ENCODE measurements around the gene SYCP1.
"Not testable (repeated sequence)": the region's sequence is repeated elsewhere in the genome, so short reads cannot be mapped to it uniquely, and the experiment has no call there.

Gene SYCP1, protein sequence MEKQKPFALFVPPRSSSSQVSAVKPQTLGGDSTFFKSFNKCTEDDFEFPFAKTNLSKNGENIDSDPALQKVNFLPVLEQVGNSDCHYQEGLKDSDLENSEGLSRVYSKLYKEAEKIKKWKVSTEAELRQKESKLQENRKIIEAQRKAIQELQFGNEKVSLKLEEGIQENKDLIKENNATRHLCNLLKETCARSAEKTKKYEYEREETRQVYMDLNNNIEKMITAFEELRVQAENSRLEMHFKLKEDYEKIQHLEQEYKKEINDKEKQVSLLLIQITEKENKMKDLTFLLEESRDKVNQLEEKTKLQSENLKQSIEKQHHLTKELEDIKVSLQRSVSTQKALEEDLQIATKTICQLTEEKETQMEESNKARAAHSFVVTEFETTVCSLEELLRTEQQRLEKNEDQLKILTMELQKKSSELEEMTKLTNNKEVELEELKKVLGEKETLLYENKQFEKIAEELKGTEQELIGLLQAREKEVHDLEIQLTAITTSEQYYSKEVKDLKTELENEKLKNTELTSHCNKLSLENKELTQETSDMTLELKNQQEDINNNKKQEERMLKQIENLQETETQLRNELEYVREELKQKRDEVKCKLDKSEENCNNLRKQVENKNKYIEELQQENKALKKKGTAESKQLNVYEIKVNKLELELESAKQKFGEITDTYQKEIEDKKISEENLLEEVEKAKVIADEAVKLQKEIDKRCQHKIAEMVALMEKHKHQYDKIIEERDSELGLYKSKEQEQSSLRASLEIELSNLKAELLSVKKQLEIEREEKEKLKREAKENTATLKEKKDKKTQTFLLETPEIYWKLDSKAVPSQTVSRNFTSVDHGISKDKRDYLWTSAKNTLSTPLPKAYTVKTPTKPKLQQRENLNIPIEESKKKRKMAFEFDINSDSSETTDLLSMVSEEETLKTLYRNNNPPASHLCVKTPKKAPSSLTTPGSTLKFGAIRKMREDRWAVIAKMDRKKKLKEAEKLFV

GRCh38 chr1:114854693-114855320 is at the start of gene SYCP1:
TSS of gene SYCP1 (plus strand) at chr1:114854863. CDS start at chr1:114855465, 602 bp downstream.
- Histone ChIP-seq H3K4me3 (ENCODE audit: low read length) (no peak within 1 kb of the TSS), H3K9me3 (ENCODE audit: insufficient read depth, low read depth, low read length) (no peaks in the 10 kb centered on the region), H3K36me3 (ENCODE audit: insufficient read depth, low read depth, low read length) (no peaks in the 10 kb centered on the region), H3K27me3 (ENCODE audit: insufficient read depth, low read length) (no peaks in the 10 kb centered on the region; the same call in 1 of the 2 replicates), H3K4me1 (ENCODE audit: insufficient read depth, low read length) (no peaks in the 10 kb centered on the region), H3K27ac (ENCODE audit: low read length) (no peak within 1 kb of the TSS), H3K9ac (ENCODE audit: low read depth, low read length) (no peak within 1 kb of the TSS)

GRCh38 chr1:114819869-114820268 is 34.8 kb upstream of the SYCP1 start:
- no peaks in the 10 kb centered on the region for H3K4me1 ChIP-seq (ENCODE audit: insufficient read depth, low read length)
- no peak overlapping the region for H3K9ac ChIP-seq (ENCODE audit: low read depth, low read length)
- no peak overlapping the region for H3K27ac ChIP-seq (ENCODE audit: low read length)
- no peak overlapping the region for H3K4me3 ChIP-seq (ENCODE audit: low read length)
- H3K36me3 ChIP-seq (ENCODE audit: insufficient read depth, low read depth, low read length) = no peaks in the 10 kb centered on the region
- H3K9me3 ChIP-seq (ENCODE audit: insufficient read depth, low read depth, low read length) = peaks cover 16% of the 10 kb centered on the region
- no peaks in the 10 kb centered on the region for H3K27me3 ChIP-seq (ENCODE audit: insufficient read depth, low read length)

DNA sequence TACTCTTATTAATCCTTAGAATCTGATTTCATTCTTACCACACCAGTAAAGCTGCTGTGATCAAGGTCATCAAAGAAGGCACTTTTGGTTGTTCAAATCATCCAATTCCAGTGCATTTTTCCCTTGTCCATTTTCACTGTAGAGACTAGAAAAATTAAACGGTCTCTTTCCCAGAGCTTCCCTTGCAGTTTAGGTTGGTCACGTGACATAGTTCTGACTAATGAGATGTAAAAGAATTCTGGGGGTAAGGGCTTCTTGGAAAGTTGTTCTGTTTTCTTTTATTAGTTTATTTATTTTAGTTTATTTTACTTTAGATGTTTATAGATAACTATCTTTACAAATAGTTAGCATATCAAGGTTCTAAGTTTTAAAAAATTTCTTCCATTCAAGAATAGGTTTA is 34.3 kb upstream of the SYCP1 start:
- H3K36me3 ChIP-seq (ENCODE audit: insufficient read depth, low read depth, low read length) = no peaks in the 10 kb centered on the region
- no peaks in the 10 kb centered on the region for H3K4me1 ChIP-seq (ENCODE audit: insufficient read depth, low read length)
- H3K27me3 ChIP-seq (ENCODE audit: insufficient read depth, low read length) = no peaks in the 10 kb centered on the region
- no peak overlapping the region for H3K27ac ChIP-seq (ENCODE audit: low read length)
- no peak overlapping the region for H3K9ac ChIP-seq (ENCODE audit: low read depth, low read length)
- peaks cover 19% of the 10 kb centered on the region for H3K9me3 ChIP-seq (ENCODE audit: insufficient read depth, low read depth, low read length)
- H3K4me3 ChIP-seq (ENCODE audit: low read length) = no peak overlapping the region

DNA sequence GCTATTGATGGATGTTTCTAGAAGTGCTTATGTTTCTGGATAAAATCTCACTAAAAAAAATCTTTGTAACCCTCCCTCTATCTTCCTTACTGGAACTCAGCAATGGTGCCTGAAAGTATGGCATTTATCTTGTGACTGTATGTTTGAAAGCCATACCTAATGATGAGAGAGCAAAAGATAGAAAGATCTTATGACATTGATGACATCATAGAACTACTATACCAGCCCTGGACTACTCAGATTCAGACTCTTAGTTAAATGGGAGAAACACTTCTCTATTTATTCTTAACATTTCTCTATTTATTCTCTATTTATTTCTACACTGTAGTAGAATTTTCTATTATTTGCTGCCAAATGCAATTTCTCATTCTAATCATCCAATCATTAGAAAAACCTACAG is 32.7 kb upstream of the SYCP1 start:
- H3K36me3 ChIP-seq (ENCODE audit: insufficient read depth, low read depth, low read length) = no peaks in the 10 kb centered on the region
- no peak overlapping the region for H3K27ac ChIP-seq (ENCODE audit: low read length)
- H3K27me3 ChIP-seq (ENCODE audit: insufficient read depth, low read length) = no peaks in the 10 kb centered on the region
- no peak overlapping the region for H3K9ac ChIP-seq (ENCODE audit: low read depth, low read length)
- peaks cover 25% of the 10 kb centered on the region for H3K9me3 ChIP-seq (ENCODE audit: insufficient read depth, low read depth, low read length)
- no peaks in the 10 kb centered on the region for H3K4me1 ChIP-seq (ENCODE audit: insufficient read depth, low read length)
- no peak overlapping the region for H3K4me3 ChIP-seq (ENCODE audit: low read length)

- Histone ChIP-seq H3K27ac (ENCODE audit: low read length) (no peak overlapping the region), H3K9me3 (ENCODE audit: insufficient read depth, low read depth, low read length) (peaks cover 15% of the 10 kb centered on the region), H3K4me1 (ENCODE audit: insufficient read depth, low read length) (no peaks in the 10 kb centered on the region)
Measured at GRCh38 chr1:114828251-114828650, 26.4 kb upstream of the SYCP1 start.

DNA sequence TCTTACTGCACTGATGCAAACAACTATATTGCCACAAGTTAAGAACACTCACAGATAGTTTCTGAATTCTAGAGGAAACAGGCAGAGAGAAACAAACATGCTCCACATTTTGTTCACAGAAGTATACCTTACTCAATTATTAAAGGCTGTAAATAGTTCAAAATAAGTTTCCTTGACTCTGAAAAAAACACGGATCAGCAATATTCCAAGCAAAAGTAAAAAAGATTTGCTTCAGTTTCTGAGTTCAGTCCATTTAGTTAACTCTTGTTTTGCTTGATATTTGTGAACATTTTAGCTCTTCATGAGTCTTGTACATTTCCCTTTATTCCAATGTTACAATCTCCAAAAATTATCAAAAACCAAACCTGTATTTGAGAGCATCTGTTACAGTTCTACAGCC is 24.6 kb upstream of the SYCP1 start:
- not testable (repeated sequence) for H3K4me1 ChIP-seq (ENCODE audit: insufficient read depth, low read length); H3K9me3 ChIP-seq (ENCODE audit: insufficient read depth, low read depth, low read length); H3K4me3 ChIP-seq (ENCODE audit: low read length); H3K27ac ChIP-seq (ENCODE audit: low read length); H3K27me3 ChIP-seq (ENCODE audit: insufficient read depth, low read length); H3K36me3 ChIP-seq (ENCODE audit: insufficient read depth, low read depth, low read length); H3K9ac ChIP-seq (ENCODE audit: low read depth, low read length)

More at GRCh38 chr1:114828251-114828650, 26.4 kb upstream of the SYCP1 start:
- Histone ChIP-seq H3K9ac (ENCODE audit: low read depth, low read length) (no peak overlapping the region), H3K27me3 (ENCODE audit: insufficient read depth, low read length) (no peaks in the 10 kb centered on the region), H3K4me3 (ENCODE audit: low read length) (no peak overlapping the region), H3K36me3 (ENCODE audit: insufficient read depth, low read depth, low read length) (no peaks in the 10 kb centered on the region)

GRCh38 chr1:114831276-114831994 is 23.2 kb upstream of the SYCP1 start:
- no peak overlapping the region for H3K4me3 ChIP-seq (ENCODE audit: low read length)
- H3K27me3 ChIP-seq (ENCODE audit: insufficient read depth, low read length) = no peaks in the 10 kb centered on the region
- no peaks in the 10 kb centered on the region for H3K4me1 ChIP-seq (ENCODE audit: insufficient read depth, low read length)
- no peak overlapping the region for H3K27ac ChIP-seq (ENCODE audit: low read length)
- no peak overlapping the region for H3K9ac ChIP-seq (ENCODE audit: low read depth, low read length)
- no peaks in the 10 kb centered on the region for H3K36me3 ChIP-seq (ENCODE audit: insufficient read depth, low read depth, low read length)
- H3K9me3 ChIP-seq (ENCODE audit: insufficient read depth, low read depth, low read length) = no peaks in the 10 kb centered on the region

GRCh38 chr1:114832057-114832456 is 22.6 kb upstream of the SYCP1 start:
- Histone ChIP-seq H3K9ac (ENCODE audit: low read depth, low read length) (no peak overlapping the region), H3K4me1 (ENCODE audit: insufficient read depth, low read length) (no peaks in the 10 kb centered on the region), H3K36me3 (ENCODE audit: insufficient read depth, low read depth, low read length) (no peaks in the 10 kb centered on the region), H3K9me3 (ENCODE audit: insufficient read depth, low read depth, low read length) (no peaks in the 10 kb centered on the region), H3K4me3 (ENCODE audit: low read length) (no peak overlapping the region), H3K27ac (ENCODE audit: low read length) (no peak overlapping the region), H3K27me3 (ENCODE audit: insufficient read depth, low read length) (no peaks in the 10 kb centered on the region)

- Histone ChIP-seq H3K9me3 (ENCODE audit: insufficient read depth, low read depth, low read length) (no peaks in the 10 kb centered on the region), H3K4me1 (ENCODE audit: insufficient read depth, low read length) (no peaks in the 10 kb centered on the region), H3K4me3 (ENCODE audit: low read length) (no peak overlapping the region), H3K27ac (ENCODE audit: low read length) (no peak overlapping the region), H3K9ac (ENCODE audit: low read depth, low read length) (no peak overlapping the region), H3K36me3 (ENCODE audit: insufficient read depth, low read depth, low read length) (no peaks in the 10 kb centered on the region), H3K27me3 (ENCODE audit: insufficient read depth, low read length) (no peaks in the 10 kb centered on the region)
Measured at GRCh38 chr1:114833421-114833820, 21.2 kb upstream of the SYCP1 start.

DNA sequence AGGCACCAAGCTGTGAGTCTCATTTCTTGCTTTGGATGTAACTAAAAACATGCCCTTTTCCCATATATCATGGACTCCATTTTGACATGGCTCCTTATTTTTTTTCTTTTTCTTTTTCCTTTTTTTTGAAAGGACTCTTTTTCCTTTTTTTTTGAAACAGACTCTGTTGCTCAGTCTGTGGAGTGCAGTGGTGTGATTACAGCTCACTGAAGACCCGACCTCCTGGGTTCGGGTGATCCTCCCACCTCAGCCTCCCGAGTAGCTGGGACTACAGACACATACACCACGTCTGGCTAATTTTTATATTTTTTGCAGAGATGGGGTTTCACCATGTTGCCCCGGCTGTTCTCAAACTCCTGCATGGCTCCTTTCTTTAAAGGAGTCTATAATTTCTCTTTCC is 10.4 kb upstream of the SYCP1 start:
- Histone ChIP-seq H3K36me3 (ENCODE audit: insufficient read depth, low read depth, low read length) (no peaks in the 10 kb centered on the region), H3K4me3 (ENCODE audit: low read length) (no peak overlapping the region), H3K4me1 (ENCODE audit: insufficient read depth, low read length) (no peaks in the 10 kb centered on the region), H3K9me3 (ENCODE audit: insufficient read depth, low read depth, low read length) (no peaks in the 10 kb centered on the region), H3K27me3 (ENCODE audit: insufficient read depth, low read length) (no peaks in the 10 kb centered on the region), H3K9ac (ENCODE audit: low read depth, low read length) (no peak overlapping the region), H3K27ac (ENCODE audit: low read length) (no peak overlapping the region)

GRCh38 chr1:114853584-114853983 is 1.1 kb upstream of the SYCP1 start:
- Histone ChIP-seq H3K27me3 (ENCODE audit: insufficient read depth, low read length) (no peaks in the 10 kb centered on the region; the same call in 1 of the 2 replicates), H3K36me3 (ENCODE audit: insufficient read depth, low read depth, low read length) (no peaks in the 10 kb centered on the region), H3K9me3 (ENCODE audit: insufficient read depth, low read depth, low read length) (no peaks in the 10 kb centered on the region), H3K4me3 (ENCODE audit: low read length) (no peak overlapping the region), H3K27ac (ENCODE audit: low read length) (no peak overlapping the region), H3K9ac (ENCODE audit: low read depth, low read length) (no peak overlapping the region), H3K4me1 (ENCODE audit: insufficient read depth, low read length) (no peaks in the 10 kb centered on the region)

All from iPS-20b (cell line).